ENCODE measurements around the gene NRSN1.
A peak's percentile ranks its signal among the peaks of the same experiment; 100 is the strongest.

The NRSN1 gene

DNA sequence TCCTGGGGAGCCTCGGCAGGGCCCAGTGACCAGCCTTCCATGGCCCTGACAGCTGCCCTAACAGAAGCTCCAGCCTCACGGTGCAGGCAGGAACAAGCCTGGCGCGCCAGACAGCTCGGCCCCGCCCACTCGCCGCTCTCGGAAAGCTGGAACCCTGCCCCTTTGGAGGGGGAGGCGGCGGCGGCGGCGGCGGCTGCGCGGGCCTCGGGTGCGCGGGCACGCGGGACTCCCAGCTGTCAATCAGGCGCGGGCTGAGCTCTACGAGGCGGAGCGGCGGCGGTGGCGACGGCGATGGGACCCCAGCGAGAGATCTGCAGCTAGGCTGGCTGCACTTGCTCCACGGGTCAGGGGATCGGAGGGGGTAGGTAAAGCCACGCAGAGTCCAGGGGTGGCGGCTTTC is at the start of gene NRSN1:
Gene NRSN1, plus strand, starts transcription at position 236 of the 400 bp plus-strand sequence. CDS start 8,113 bp downstream, outside the sequence.
- TF ChIP-seq CTCF (IDR thresholded peaks at IDR 0.05; ENCODE audit: control insufficient read depth, extremely low read depth, insufficient read depth), result no peak
- H3K4me3 ChIP-seq (ENCODE audit: low read depth, low read length), result 0 out of 2 replicates have a peak within 1 kb of the TSS, but pooled peaks have one; percentile 4
- no peak for DNase-seq (ENCODE audit: low read depth)

- no peak for TF ChIP-seq CTCF (IDR thresholded peaks at IDR 0.05; ENCODE audit: control insufficient read depth, extremely low read depth, insufficient read depth)
- DNase-seq (ENCODE audit: low read depth), result no peak
- no peak overlapping the region for H3K4me3 ChIP-seq (ENCODE audit: low read depth, low read length)
Measured at GRCh38 chr6:24078200-24078599, 47.8 kb upstream of the NRSN1 start.

- DNase-seq (ENCODE audit: low read depth), result no peak
- no peak overlapping the region for H3K4me3 ChIP-seq (ENCODE audit: low read depth, low read length)
- TF ChIP-seq CTCF (IDR thresholded peaks at IDR 0.05; ENCODE audit: control insufficient read depth, extremely low read depth, insufficient read depth), result no peak
Measured at GRCh38 chr6:24079076-24079475, 46.9 kb upstream of the NRSN1 start.

DNA sequence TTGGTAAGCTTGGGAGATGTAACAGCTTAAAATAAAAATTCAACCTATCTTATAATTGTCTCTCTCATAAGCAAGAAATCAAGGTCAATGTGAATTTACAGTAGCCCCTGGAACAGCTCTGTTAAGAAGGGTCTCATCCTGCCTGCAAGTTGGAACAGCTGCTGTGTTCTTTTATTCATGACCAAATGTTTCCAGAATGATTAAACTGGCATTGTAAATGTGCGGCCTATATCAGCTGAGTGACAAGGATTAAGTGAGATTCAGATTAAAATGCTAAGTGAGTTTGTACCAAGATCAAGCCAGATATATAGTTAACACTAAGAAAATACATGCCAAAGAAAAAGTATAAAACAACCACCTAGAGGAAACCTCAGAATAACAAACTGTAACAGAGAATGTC is 45.3 kb upstream of the NRSN1 start:
- DNase-seq (ENCODE audit: low read depth), result no peak
- H3K4me3 ChIP-seq (ENCODE audit: low read depth, low read length), result no peak overlapping the region
- no peak for TF ChIP-seq CTCF (IDR thresholded peaks at IDR 0.05; ENCODE audit: control insufficient read depth, extremely low read depth, insufficient read depth)

DNA sequence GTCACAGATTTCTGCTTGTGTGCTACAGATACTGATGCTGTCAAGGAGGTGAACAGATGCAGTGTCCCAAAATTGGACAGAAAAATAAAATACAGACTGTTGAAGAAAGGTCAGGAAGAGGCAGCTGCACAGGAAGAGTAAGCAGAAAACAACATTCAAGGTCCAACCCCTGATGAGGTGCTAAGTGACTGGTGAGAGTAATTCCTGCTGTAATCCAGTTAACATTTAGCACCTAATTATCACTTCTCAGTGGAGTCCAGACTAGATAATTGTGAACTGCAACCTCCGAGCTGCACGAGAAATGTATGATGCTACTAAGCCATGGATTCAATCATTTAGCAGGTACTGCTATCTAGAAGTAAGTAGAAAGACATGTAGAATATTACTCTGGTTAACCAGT is 36.3 kb upstream of the NRSN1 start:
- no peak for TF ChIP-seq CTCF (IDR thresholded peaks at IDR 0.05; ENCODE audit: control insufficient read depth, extremely low read depth, insufficient read depth)
- no peak overlapping the region for H3K4me3 ChIP-seq (ENCODE audit: low read depth, low read length)
- DNase-seq (ENCODE audit: low read depth), result no peak

GRCh38 chr6:24092407-24092806 is 33.6 kb upstream of the NRSN1 start:
- no peak for TF ChIP-seq CTCF (IDR thresholded peaks at IDR 0.05; ENCODE audit: control insufficient read depth, extremely low read depth, insufficient read depth)
- no peak overlapping the region for H3K4me3 ChIP-seq (ENCODE audit: low read depth, low read length)
- DNase-seq (ENCODE audit: low read depth), result no peak

- no peak overlapping the region for H3K4me3 ChIP-seq (ENCODE audit: low read depth, low read length)
- no peak for DNase-seq (ENCODE audit: low read depth)
- TF ChIP-seq CTCF (IDR thresholded peaks at IDR 0.05; ENCODE audit: control insufficient read depth, extremely low read depth, insufficient read depth), result no peak
Measured at GRCh38 chr6:24093381-24093780, 32.6 kb upstream of the NRSN1 start.

Measured in LNCaP clone FGC (cell line).